Eye (tissue), 1 donor: ENCODE results near the gene ZNF385B.

ENCODE experiments used
- DNase-seq: peaks from one replicate; pipeline ENCODE4 v3.0.0-alpha.2; 2015

Gene ZNF385B

DNA sequence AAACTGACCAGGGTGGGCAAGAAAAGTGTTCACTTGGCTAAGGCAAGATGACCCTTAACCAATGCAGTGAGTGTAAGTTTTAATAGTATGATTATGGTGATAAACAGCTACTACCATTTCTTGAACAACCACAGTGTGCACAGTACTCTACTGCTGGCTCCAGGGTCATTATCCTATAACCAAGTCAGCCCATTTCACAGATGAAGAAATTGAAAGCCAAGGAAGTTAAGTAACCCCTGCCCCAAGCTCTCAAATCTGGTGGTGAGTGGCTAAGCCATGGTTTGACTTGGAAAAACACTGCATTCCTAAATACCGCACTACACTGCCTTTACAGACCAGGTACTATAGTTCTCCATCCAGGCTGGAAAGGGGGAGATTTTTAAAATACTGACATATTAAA lies 5.7 kb downstream of the ZNF385B start:
- no peak for DNase-seq

- no peak for DNase-seq
Observed at GRCh38 chr2:179854891-179855290, 6.5 kb downstream of the ZNF385B start.

DNA sequence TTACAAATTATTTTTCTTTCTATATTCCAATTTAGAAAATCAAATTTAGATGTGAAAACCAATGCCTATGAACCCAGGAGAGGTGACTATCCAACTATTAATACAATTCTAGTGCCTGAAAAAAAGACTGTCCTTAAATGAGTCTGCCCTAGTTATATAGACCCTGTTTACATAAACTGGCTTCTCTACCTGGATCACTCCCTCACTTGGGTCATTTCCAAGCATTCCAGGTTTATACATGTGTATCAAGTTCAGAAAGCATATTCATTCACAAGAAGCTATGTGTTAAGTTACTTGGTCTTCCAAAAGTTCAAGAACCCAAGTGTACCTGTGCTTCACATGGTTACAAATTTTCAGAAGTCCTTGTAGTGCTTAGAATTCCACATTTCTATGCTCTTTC lies 8.3 kb downstream of the ZNF385B start:
- DNase-seq, result no peak

DNA sequence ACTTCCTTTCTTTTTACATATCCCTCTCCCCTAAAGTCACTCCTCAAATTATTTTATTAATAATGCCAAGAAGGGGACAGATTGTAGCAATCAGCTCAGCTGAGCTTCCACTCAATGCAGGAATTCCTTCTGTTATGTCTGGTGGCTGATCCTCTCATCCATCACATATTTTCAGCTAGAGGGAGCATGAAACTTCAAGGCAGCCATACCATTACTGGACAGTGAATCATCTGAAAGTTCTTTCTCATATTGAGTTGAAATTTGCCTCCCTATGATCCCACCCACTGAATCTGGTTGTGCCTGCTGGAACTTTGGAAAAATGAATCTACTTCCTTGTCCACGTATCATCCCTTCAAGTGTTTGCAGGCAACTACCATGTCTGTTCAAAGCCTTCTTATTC lies 11.2 kb downstream of the ZNF385B start:
- DNase-seq, result no peak

GRCh38 chr2:179849719-179850118 lies 11.7 kb downstream of the ZNF385B start:
- DNase-seq, result no peak

GRCh38 chr2:179843541-179843940 lies 17.9 kb downstream of the ZNF385B start:
- DNase-seq, result peak; percentile 22

DNA sequence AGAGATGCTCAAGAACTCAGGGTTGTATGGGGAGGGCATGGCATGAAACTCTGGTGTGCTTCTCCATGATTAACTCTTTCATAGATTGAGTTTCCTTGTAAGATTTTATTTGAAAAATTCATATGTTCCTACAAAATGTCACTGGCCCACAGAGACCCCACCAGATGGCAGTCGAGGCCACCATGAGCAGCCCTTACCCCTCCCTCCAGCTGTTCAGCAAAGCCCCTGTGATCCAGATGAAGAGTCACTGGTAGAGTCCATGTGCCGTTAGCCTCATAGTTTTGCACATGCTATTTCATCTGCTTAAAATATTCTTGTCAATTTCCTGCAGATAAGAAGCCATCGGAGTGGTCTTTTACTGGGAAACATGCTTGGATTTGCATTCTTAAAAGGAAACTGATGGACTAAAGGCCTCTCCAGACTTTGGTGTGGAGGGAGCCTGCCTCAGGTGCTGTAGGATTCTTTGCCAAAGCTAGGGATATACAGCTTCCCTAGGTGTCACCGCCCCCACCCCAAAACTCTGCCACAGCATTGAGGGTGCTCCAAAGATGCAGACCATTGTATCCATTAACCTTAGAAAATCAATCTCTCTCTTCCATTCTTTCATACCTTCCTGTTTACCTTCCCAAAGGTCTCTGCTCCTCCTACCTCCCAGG lies 18.8 kb downstream of the ZNF385B start:
- DNase-seq, result peak; percentile 65

- DNase-seq, result no peak
Observed at GRCh38 chr2:179840840-179841239, 20.6 kb downstream of the ZNF385B start.

DNA sequence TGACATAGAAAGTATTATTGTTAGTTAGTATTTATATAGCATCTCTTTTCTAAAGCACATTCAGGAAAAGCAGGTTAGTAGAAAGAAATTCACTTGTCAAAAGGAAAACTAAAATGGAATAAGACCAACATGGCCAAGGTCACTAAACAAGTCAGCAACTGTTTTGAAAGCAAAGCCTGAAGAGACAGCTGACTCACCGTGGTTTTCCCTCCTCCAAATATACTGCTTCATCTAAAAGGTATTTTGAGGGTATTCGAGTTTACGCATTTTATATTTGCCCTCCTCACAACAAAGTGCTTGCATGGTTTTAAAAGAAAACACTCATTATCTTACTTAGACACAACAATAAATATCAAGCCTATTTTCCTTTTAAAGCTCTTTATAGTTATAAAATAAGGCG lies 24.0 kb downstream of the ZNF385B start:
- no peak for DNase-seq

DNA sequence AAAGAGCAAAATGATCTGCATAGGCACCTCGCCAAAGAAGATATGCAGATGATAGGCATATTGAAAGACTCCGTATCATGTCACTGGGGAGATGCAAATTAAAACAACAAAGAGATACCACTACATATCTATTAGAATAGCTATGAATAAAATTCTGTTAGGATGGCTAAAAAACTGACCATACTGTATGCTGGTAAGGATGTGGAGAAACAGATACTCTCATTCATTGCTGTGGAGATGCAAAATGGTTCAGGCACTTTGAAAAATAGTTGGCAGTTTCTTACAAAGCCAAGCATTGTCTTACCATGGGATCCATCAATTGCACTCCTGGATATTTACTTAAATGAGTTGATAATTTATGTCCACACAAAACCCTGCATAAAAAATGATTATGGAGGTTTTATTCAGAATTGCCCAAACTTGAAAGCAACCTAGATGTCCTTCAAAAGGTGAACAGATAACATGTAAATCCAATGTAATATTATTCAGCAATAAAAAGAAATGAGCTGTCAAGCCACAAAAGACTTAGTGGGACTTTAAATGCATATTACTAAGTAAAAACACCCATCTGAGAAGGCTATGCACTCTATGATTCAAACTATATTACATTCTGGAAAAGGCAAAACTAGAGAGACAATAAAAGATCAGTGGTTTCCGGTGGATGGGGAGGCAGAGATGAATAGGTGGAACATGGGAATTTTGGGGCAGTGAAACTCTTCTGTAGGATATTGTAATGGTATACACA lies 31.2 kb downstream of the ZNF385B start:
- DNase-seq, result no peak

DNA sequence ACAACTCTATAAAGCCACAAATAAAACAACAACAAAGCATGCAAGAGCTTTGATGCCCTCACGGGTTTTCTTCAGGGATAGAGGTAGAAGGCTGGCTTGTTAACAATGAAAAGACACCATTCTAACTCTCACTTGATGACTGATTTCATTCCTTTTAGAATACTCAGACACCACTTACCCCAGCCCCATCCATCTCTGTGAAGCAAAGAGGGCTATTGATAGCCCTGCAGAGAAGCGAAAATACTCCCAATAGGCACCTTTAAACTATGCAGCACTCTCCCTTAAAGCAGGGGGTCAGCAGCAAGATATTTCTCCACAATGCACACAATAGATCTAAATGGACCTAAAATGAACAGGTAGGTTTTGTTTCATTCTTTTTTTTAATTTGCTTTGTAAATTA lies 35.1 kb downstream of the ZNF385B start:
- no peak for DNase-seq

- DNase-seq, result no peak
Observed at GRCh38 chr2:179825494-179825893, 35.9 kb downstream of the ZNF385B start.

DNA sequence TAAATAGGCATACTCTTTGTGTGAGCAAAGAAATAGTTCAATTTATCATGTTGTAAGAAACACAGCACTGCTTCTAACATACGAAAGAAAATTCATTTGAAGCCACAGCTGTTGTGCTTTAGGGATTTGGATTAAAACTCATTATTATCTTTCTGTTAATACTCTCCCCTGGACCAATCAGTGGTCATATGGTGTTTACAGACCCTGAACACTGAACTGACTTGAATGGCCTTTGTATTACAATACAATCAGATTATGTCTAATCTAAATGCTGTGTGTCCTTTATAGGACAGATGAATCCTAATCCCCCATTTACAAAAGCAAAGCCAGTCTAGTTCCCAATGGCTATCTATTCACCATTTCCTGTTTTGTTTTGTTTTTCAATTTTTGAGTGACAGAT lies 36.5 kb downstream of the ZNF385B start:
- DNase-seq, result no peak

GRCh38 chr2:179822540-179822939 lies 38.9 kb downstream of the ZNF385B start:
- DNase-seq, result no peak

- DNase-seq, result no peak
Observed at GRCh38 chr2:179818546-179818945, 42.9 kb downstream of the ZNF385B start.

- DNase-seq, result no peak
Observed at GRCh38 chr2:179817181-179817841, 44.1 kb downstream of the ZNF385B start.

- no peak for DNase-seq
Observed at GRCh38 chr2:179814050-179814449, 47.4 kb downstream of the ZNF385B start.

DNA sequence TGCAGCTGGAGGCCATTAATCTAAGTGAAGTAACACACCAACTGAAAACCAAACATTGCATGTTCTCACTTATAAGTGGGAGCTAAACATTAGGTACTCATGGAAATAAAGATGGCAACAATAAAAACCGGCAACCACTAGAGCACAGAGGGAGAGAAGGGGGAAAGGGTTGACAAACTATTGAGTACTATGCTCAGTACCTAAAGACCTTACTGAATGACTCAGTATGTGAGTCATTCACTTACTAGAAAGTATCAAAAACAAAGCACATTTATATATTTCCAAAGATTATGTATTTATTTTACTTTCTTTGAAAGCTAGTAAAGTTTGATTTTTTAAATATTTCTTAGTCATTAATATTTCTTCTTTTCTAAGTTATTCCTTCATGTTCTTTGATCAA lies 48.9 kb downstream of the ZNF385B start:
- no peak for DNase-seq

GRCh38 chr2:179811042-179811441 lies 50.4 kb downstream of the ZNF385B start:
- DNase-seq, result no peak

GRCh38 chr2:179809606-179810005 lies 51.8 kb downstream of the ZNF385B start:
- no peak for DNase-seq

GRCh38 chr2:179805001-179805400 lies 56.4 kb downstream of the ZNF385B start:
- no peak for DNase-seq

GRCh38 chr2:179804206-179804605 lies 57.2 kb downstream of the ZNF385B start:
- no peak for DNase-seq

DNA sequence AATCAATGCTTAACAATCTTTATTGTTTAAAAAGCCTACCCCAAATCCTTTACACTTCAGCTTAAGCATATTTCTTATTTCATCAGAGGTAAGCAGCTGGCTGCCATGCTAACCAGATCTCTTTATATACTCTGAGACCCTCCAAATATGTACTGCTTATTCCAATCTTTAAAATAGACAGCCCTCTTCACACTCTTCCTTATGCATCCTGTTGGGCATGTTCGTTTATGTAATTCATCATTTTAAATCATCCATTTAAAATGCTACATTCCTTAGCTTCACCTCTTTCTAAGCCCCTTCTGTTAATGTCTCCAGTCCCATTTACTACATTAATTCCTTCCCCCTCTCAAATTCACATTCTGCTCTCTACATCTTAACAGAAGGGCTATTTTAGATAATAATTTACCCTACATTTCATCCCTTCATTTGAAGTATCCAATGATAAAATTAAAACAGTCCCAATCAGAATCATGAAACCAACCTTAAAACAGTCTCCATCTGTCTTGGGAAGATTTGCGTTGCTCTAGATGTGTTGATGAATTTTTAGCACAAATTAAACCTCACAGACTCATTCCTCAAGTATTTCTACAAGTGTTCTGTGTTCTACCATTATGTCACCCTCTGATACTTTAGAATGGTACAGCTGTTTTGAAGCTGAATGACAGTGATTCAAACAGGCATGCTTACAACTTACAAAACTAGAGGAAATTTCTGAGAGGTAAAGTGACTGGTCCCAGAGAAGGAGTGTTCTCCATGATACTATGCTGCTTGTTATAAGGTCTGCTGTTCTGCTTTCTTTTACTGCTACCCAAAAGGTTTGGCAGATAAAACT lies 59.1 kb downstream of the ZNF385B start:
- DNase-seq, result no peak
